Activated T-cell treated with anti-CD3 and anti-CD28 coated beads for 4 hours (primary cell): ENCODE measurements around the gene VWA8.
"Not testable (repeated sequence)": the region's sequence is repeated elsewhere in the genome, so short reads cannot be mapped to it uniquely, and the experiment has no call there.

Experiments
- DNase-seq: peaks from one replicate; pipeline ENCODE4 v3.0.0-alpha.2; 2020

Gene VWA8

DNA sequence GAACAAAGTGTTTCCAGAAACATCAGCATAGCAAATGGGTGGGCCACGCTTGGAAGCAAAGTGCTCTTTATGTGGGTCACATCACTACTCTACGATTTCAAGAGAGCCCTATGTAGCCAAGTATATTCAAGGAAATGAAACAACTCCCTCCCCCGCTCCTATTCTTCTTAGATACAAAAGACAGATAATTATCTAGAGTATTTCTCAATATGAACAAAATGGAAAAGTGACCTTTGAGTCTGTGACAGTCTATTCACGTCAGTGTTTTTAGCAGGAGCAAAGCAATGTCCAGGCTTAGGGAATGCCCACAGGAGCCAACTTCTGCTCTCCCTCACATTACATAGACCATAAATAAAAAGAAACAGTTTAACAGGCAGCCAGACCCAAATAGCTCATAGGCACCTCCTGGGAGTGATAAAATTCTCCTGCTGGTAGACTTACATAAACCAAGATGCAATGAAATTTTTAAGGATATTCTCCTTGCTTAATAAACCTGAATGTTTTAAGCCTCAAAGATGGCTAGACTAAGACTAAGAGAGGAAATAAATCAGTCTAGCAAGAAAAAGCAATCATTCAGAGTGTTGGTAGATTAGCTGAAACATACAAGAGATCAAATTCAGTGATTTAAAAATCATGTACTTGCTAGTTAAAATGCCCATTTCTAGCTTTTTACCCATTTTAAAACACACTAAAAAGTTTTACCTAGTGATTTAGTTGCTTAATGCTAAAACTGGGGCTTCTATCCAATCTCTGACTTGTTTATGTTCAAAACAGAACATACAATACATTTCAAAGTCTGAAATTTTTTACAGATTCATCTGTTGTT is 320.7 kb downstream of the VWA8 start:
- DNase-seq = no peak

DNA sequence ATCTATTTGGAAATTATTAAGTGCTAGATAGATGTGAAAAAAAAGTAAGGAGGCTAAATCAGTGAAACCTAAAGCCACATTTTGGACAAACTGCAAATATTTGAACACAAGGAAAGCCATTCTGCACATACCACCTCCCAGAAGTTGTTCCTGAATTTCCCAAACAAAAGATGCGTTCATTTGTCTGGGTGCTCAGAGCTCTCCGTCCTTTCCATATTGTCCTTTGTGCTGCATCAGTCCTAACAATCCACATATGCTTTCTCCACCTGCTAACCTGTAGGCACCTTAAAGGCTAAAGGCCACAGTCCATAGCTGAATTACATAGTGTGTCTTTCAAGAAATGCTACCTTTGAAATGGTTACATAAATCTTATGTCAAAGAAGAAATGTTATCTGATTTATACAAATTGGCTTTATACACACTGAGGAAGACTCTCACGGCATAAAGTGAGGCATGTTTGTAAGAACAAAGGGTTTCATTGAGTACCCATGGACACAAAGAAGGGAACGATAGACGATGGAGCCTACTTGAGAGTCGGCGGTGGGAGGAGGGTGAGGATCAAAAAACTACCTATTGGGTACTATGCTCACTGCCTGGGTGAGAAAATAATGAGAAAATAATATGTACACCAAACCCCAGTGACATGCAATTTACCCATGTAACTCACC is 321.5 kb downstream of the VWA8 start:
- no peak for DNase-seq

DNA sequence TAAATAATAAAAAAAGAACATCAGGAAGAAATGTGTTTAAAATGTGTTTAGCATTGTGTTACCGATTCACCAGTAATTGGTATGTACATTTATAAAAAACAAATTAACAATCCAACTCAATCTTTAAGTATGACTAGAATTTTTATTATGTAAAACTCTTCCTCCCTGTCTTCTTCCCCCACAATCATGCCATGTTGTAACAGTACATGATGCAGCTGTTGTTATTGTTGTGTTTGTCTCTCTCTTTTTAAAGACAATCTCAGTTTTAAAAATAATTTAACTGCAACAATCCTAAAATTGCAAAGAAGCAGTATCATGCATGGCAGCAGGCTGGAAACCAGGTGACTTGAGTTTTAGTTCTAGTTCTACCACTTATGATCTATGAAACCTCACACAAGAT is 323.3 kb downstream of the VWA8 start:
- DNase-seq = no peak

DNA sequence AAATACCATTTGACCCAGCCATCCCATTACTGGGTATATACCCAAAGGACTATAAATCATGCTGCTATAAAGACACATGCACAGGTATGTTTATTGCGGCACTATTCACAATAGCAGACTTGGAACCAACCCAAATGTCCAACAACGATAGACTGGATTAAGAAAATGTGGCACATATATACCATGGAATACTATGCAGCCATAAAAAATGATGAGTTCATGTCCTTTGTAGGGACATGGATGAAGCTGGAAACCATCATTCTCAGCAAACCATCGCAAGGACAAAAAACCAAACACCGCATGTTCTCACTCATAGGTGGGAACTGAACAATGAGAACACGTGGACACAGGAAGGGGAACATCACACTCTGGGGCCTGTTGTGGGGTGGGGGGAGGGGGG is 323.9 kb downstream of the VWA8 start:
- DNase-seq = not testable (repeated sequence)

DNA sequence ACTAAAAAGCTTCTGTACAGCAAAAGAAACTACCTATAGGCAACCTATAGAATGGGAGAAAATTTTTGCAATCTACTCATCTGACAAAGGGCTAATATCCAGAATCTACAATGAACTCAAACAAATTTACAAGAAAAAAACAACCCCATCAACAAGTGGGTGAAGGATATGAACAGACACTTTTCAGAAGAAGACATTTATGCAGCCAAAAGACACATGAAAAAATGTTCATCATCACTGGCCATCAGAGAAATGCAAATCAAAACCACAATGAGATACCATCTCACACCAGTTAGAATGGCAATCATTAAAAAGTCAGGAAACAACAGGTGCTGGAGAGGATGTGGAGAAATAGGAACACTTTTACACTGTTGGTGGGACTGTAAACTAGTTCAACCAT is 324.3 kb downstream of the VWA8 start:
- DNase-seq = not testable (repeated sequence)

GRCh38 chr13:41634407-41634806 is 326.5 kb downstream of the VWA8 start:
- DNase-seq = no peak

DNA sequence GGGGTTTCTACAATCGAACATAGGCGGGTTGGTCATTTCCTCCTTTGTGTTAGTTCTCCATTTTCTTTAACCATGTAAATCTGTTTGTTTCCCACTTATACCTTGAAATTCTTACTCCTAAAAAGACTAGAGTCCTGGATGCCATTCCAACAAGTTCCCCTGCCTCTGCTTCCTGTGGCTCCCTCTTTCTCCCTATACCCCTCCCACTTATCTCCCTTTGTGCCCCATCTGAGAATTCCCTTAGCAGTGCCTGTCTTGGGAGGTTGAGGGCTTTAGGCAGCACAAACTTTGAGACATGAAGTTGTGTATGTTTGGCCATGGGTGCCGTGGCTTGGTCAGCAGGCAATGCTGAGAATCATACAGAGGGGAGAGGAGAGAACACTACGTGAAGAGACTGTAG is 327.1 kb downstream of the VWA8 start:
- DNase-seq = no peak

DNA sequence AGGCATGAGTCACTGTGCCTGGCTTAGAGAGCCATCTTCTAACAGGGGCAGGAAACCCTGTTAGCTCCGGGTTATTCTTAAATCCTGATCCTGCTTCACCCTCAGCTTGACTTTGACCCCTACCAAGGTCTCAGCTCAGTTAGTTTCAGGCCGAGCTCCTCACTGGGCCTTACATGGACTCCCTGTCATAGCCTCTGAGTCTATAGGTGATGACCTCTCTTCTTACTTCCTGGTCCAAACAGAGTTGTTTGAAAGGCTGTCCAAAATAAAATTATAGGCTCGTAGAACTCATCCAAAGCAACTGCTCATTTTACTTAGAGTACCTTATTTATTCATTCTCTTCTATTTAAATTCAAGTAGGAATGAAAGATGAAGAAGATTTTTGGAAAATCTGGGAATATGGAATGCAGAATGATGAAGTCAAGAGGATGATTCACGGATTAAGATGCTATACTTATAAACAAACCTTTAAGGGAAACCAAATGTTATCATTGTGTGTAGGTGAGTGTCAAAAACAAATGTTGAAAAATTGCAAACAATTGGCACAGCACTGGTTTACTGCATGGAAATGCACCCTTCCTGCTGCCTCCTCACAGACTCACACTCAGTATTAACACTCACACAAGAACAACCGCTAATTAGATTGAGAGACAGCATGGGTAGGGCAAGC is 329.5 kb downstream of the VWA8 start:
- no peak for DNase-seq

DNA sequence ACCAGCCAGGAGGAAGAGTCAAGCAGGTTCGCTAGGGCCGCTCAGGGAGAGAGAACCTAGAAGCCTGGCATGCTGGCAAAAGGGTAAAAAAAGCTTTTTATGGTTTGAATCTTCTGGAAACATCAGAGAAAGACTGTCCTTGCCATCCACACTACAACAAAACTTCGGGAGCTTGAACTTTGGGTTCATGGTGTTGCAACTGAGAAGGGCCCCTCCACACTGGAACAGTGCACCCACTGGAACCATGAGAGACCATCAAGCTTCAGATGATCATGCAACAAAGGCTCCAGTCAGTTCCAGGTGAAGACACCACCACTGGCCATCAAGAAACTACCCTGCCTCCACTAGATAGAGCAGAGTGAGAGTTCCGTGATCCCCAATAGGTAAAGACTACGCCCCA is 333.5 kb downstream of the VWA8 start:
- DNase-seq = no peak

DNA sequence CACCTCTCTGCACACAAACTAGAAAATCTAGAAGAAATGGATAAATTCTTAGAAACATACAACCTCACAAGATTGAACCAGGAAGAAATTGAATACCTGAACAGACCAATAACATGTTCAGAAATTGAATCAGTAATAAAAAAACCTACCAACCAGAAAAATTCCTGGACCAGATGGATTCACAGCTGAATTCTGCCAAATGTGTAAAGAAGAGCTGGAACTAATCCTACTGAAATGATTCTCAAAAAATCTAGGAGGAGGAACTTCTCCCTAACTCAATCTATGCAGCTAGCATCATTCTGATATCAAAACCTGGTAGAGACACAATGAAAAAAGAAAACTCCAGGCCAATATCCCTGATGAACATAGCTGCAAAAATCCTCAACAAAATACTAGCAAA is 336.9 kb downstream of the VWA8 start:
- no peak for DNase-seq

DNA sequence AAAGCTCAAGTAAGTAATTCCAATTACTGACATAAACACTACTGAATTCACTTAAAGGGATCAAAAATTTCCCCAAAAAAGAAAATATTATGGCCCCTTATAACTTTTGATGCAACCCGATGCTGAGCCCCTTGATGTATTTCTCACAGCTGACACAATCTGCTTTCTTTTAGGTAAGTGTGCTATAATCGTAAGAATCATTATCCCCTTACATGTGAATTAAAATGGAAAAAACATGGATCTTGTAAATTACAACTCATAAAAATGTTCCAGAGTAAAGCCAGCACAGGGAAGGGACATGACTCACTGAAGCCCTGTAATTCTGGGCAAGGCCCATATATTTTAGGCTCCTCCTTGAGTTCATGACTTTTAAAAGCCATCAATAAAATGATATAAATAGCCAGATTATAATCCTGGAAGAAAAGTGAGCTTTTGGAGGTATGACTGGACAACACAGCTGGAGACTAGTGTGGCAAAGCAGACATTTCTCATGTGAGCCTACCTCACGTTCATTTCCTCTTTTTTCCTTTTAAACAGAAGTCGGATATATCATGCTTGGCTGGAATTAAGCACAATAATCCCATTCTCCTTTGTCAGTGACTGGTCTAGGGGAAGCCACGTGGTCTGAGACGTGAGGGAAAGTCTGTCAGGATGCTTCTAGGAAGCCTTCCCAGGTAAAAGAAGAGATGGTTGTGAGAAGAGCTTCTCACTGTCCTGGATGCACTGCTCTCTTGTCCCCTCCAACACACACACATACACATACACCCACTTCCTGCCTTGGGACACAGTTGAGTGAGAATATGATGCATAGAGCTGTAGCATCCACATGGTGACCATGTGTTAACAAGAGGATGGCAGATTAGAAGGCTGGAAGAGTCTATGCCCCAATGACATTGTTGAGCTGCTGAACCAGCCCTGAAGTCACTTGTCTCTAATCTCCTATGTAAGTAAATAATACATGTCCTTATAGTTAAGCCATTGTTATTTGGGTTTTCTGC is 338.2 kb downstream of the VWA8 start:
- no peak for DNase-seq

GRCh38 chr13:41621716-41622431 is 339.0 kb downstream of the VWA8 start:
- DNase-seq = no peak

DNA sequence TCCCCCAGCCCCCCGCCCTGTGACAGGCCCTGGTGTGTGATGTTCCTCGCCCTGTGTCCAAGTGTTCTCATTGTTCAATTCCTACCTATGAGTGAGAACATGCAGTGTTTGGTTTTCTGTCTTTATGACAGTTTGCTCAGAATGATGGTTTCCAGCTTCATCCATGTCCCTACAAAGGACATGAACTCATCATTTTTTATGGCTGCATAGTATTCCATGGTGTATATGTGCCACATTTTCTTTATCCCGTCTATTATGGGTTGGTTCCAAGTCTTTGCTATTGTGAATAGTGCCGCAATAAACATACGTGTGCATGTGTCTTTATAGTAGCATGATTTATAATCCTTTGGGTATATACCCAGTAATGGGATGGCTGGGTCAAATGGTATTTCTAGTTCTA is 343.3 kb downstream of the VWA8 start:
- DNase-seq = not testable (repeated sequence)

DNA sequence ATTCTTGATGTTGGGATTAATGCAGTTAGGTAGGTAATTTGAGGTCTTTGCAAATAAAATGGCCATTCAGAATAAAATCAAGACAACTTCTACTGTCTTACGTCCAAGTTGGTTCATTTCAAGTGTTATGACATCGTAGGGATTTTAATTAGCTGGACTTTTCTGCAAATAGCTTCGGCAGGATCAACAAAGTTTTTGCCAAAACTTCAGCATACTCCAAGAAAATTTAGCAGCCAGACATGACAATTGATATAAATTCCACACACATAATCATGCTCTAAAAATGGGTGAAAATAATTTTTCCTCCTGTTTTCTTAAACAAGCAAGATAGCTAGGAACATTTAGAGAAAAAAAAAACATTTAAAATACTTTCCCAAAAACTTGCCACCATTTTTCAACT is 344.8 kb downstream of the VWA8 start:
- DNase-seq = no peak

- DNase-seq = no peak
These were observed 345.4 kb downstream of the VWA8 start for GRCh38 chr13:41615528-41615855.

GRCh38 chr13:41614671-41615527 is 346.0 kb downstream of the VWA8 start:
- DNase-seq = no peak

- DNase-seq = no peak
These were observed 346.8 kb downstream of the VWA8 start for GRCh38 chr13:41613984-41614661.

DNA sequence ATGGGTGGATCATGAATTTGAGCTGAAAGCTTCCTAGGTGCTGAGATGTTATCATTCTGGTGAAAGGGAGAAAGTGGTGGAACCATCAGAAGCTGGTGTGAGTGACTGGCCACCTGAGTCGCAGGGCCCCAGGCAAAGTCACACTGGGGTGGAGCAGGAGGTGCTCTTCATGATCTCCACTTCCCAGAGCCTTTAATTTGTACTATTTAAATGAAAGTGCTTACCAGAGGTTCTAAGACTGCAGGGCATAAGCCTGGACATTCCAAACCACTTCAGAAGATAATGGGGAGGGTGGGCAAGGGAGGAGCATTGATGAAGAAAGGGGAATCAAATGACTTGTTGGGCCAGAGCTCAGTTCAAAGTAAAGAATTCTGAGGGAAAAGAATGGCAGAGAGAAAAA is 347.4 kb downstream of the VWA8 start:
- no peak for DNase-seq

GRCh38 chr13:41611385-41611784 is 349.5 kb downstream of the VWA8 start:
- DNase-seq = no peak

- DNase-seq = no peak
These were observed 350.5 kb downstream of the VWA8 start for GRCh38 chr13:41610404-41610803.

GRCh38 chr13:41609828-41610227 is 351.1 kb downstream of the VWA8 start:
- DNase-seq = no peak
